Keratinocyte (primary cell): Measurements from ENCODE around the gene CD36. TPM values are rescaled to one million over a fixed set of nuclear protein-coding genes. Genes with fewer than 3 reads are reported as not detected.

Source experiments
- DNase-seq: peaks from one replicate; pipeline ENCODE4 v3.0.0-alpha.2; 2011; ENCODE audit warnings: low read depth, missing footprints, low spot score
- FAIRE-seq: peaks from 2 replicates; lab custom pipeline; 2011; peaks lifted over from hg19 to GRCh38; lab: Jason Lieb, UNC
- H2AFZ ChIP-seq: 2 replicates; pipeline ENCODE4 v1.6.0; 2012; ENCODE audit warnings: low read length, control low read depth, inconsistent platforms; ENCODE audit not compliant: control insufficient read depth
- H3K27ac ChIP-seq: 2 replicates; pipeline ENCODE4 v1.5.1; 2011; ENCODE audit warnings: low read length; ENCODE audit not compliant: control insufficient read depth, insufficient read depth
- H3K27me3 ChIP-seq: 3 replicates; pipeline ENCODE4 v1.6.0; 2011; ENCODE audit warnings: low read length; ENCODE audit not compliant: control insufficient read depth, insufficient read depth; ENCODE audit errors: extremely low read depth
- H3K36me3 ChIP-seq, 2 experiments: 2 replicates in 1 of 2; 3 replicates in 1 of 2; pipeline ENCODE4 v1.5.1; 2011; ENCODE audit warnings: low read length in 2 of 2, mild to moderate bottlenecking in 1 of 2; ENCODE audit not compliant: control insufficient read depth in 2 of 2, insufficient read depth in 2 of 2; ENCODE audit errors: extremely low read depth in 1 of 2
- H3K4me1 ChIP-seq: 3 replicates; pipeline ENCODE4 v1.5.1; 2011; ENCODE audit warnings: low read length; ENCODE audit not compliant: control insufficient read depth, insufficient read depth; ENCODE audit errors: extremely low read depth
- H3K4me2 ChIP-seq: 3 replicates; pipeline ENCODE4 v1.6.0; 2011; ENCODE audit warnings: low read depth, low read length; ENCODE audit not compliant: control insufficient read depth, insufficient read depth; ENCODE audit errors: extremely low read depth
- H3K4me3 ChIP-seq, 3 experiments: fragments of 200-600 bp in 1 of 3; sonication (generic) in 1 of 3; 2 replicates in 2 of 3; 3 replicates in 1 of 3; pipeline ENCODE4 v1.5.1; 2011 to 2016; ENCODE audit warnings: low read length in 3 of 3, mild to moderate bottlenecking in 3 of 3, control low read depth in 2 of 3, inconsistent platforms in 1 of 3, low read depth in 1 of 3, mixed read lengths in 1 of 3, mixed run types in 1 of 3, moderate library complexity in 1 of 3; ENCODE audit not compliant: control insufficient read depth in 2 of 3, insufficient read depth in 2 of 3; ENCODE audit errors: extremely low read depth in 1 of 3
- H3K79me2 ChIP-seq: 2 replicates; pipeline ENCODE4 v1.6.0; 2012; ENCODE audit warnings: low read length; ENCODE audit not compliant: control insufficient read depth, insufficient read depth
- H3K9ac ChIP-seq: 3 replicates; pipeline ENCODE4 v1.6.0; 2011; ENCODE audit warnings: low read length; ENCODE audit not compliant: control insufficient read depth, insufficient read depth; ENCODE audit errors: extremely low read depth
- H3K9me1 ChIP-seq: 3 replicates; pipeline ENCODE4 v1.6.0; 2011; ENCODE audit warnings: low read length; ENCODE audit not compliant: control insufficient read depth, insufficient read depth; ENCODE audit errors: extremely low read depth
- H3K9me3 ChIP-seq: 2 replicates; pipeline ENCODE4 v1.5.1; 2012; ENCODE audit warnings: low read depth, low read length; ENCODE audit not compliant: control insufficient read depth
- H4K20me1 ChIP-seq: 3 replicates; pipeline ENCODE4 v1.6.0; 2011; ENCODE audit warnings: low read length; ENCODE audit not compliant: control insufficient read depth, insufficient read depth; ENCODE audit errors: extremely low read depth
- CTCF ChIP-seq, 3 experiments: IDR thresholded peaks in 1 of 3; conservative IDR thresholded peaks in 1 of 3; optimal IDR thresholded peaks in 1 of 3; 2 replicates in 2 of 3; 3 replicates in 1 of 3; pipeline versions ENCODE3 to v1.5.1; 2011; ENCODE audit warnings: low read length in 3 of 3, mild to moderate bottlenecking in 3 of 3, moderate library complexity in 2 of 3, control low read depth in 1 of 3, inconsistent platforms in 1 of 3; ENCODE audit not compliant: insufficient read depth in 2 of 3; ENCODE audit errors: extremely low read depth in 1 of 3
- EZH2 ChIP-seq: IDR thresholded peaks from one replicate; pipeline ENCODE4 v1.6.1; 2012; ENCODE audit warnings: inconsistent platforms, mild to moderate bottlenecking, low read length, moderate library complexity
- dilution Hi-C: fragments of 300-500 bp; cut with MboI; formaldehyde crosslinking; loops from one replicate; pipeline ENCODE4 v1.7.0; 2020; ENCODE audit warnings: low sequenced_read_pairs; ENCODE audit not compliant: extremely low pct_ligation_motif_present
- polyA plus RNA-seq, 5 experiments: library from polyadenylated mRNA; depleted of rRNA in 3 of 5; stranded (reverse) in 3 of 5; stranded (forward) in 1 of 5; unstranded in 1 of 5; fragments of >200 nt; gene quantifications; 1 replicate in 1 of 5; 2 replicates in 3 of 5; 3 replicates in 1 of 5; pipeline versions ENCODE4 v1.2.1 to v1.2.3, GENCODE V29; 2011 to 2012; ENCODE audit warnings: missing spikeins in 2 of 5, low read depth in 1 of 5, low replicate concordance in 1 of 5

CD36 gene
- polyA plus RNA-seq, 1 donor (not counting 4 experiments of a cell fraction or from before 2014, with no cell fraction given) = 0.59 TPM

GRCh38 chr7:80675090-80675489 lies 36.6 kb downstream of the CD36 start:
- no peak overlapping the region for H3K27ac ChIP-seq
- no peaks in the 10 kb centered on the region for H4K20me1 ChIP-seq
- no peaks in the 10 kb centered on the region for H3K9me1 ChIP-seq
- dilution Hi-C loops = no loop called here
- no peak overlapping the region for H3K4me3 ChIP-seq
- peaks cover 18% of the 10 kb centered on the region for H3K4me1 ChIP-seq
- no peaks in the 10 kb centered on the region for H3K36me3 ChIP-seq
- H3K27me3 ChIP-seq = no peaks in the 10 kb centered on the region
- H2AFZ ChIP-seq = no peak overlapping the region
- no peak overlapping the region for H3K4me2 ChIP-seq
- DNase-seq (no peak), FAIRE-seq (no peak)
- no peak overlapping the region for H3K9ac ChIP-seq
- no peaks in the 10 kb centered on the region for H3K79me2 ChIP-seq
- no peaks in the 10 kb centered on the region for H3K9me3 ChIP-seq
- TF ChIP-seq EZH2 (no peak), CTCF (optimal IDR thresholded peaks at IDR 0.05 in 1 of 3, IDR thresholded peaks at IDR 0.05 in 1 of 3, conservative IDR thresholded peaks at IDR 0.05 in 1 of 3; ENCODE audit: extremely low read depth in 1 of 3, insufficient read depth in 2 of 3, low read length in 3 of 3) (no peak)

GRCh38 chr7:80676404-80676803 lies 38.0 kb downstream of the CD36 start:
- Histone ChIP-seq H3K27me3 (no peaks in the 10 kb centered on the region), H2AFZ (no peak overlapping the region), H3K9me1 (no peaks in the 10 kb centered on the region), H3K79me2 (no peaks in the 10 kb centered on the region), H3K27ac (no peak overlapping the region), H3K4me1 (peaks cover 18% of the 10 kb centered on the region), H3K4me3 (no peak overlapping the region), H3K9me3 (no peaks in the 10 kb centered on the region), H4K20me1 (no peaks in the 10 kb centered on the region), H3K36me3 (no peaks in the 10 kb centered on the region), H3K9ac (no peak overlapping the region), H3K4me2 (no peak overlapping the region)
- dilution Hi-C loops = no loop called here
- no peak for TF ChIP-seq EZH2
- DNase-seq = no peak
- no peak for FAIRE-seq

GRCh38 chr7:80677629-80678028 lies 39.2 kb downstream of the CD36 start:
- H3K36me3 ChIP-seq = no peaks in the 10 kb centered on the region
- peaks cover 18% of the 10 kb centered on the region for H3K4me1 ChIP-seq
- no peaks in the 10 kb centered on the region for H3K27me3 ChIP-seq
- no peaks in the 10 kb centered on the region for H3K79me2 ChIP-seq
- dilution Hi-C loops = no loop called here
- no peaks in the 10 kb centered on the region for H4K20me1 ChIP-seq
- DNase-seq (no peak), FAIRE-seq (no peak)
- H3K27ac ChIP-seq = no peak overlapping the region
- H3K9ac ChIP-seq = no peak overlapping the region
- H3K9me3 ChIP-seq = no peaks in the 10 kb centered on the region
- H2AFZ ChIP-seq = no peak overlapping the region
- H3K4me3 ChIP-seq = no peak overlapping the region
- H3K9me1 ChIP-seq = no peaks in the 10 kb centered on the region
- no peak for TF ChIP-seq EZH2
- TF ChIP-seq CTCF (optimal IDR thresholded peaks at IDR 0.05 in 1 of 3, IDR thresholded peaks at IDR 0.05 in 1 of 3, conservative IDR thresholded peaks at IDR 0.05 in 1 of 3; ENCODE audit: extremely low read depth in 1 of 3, insufficient read depth in 2 of 3, low read length in 3 of 3) = no peak
- no peak overlapping the region for H3K4me2 ChIP-seq
